Stimulated activated CD8-positive, alpha-beta memory T cell treated with anti-CD3 and anti-CD28 coated beads, Interleukin-7, amount 100 ng/mL, for 48 hours (primary cell): ENCODE measurements around the gene HCRTR1.

Experiments
- DNase-seq, 2 donors: peaks; one replicate each; pipeline ENCODE4 v3.0.0-alpha.2; 2020; ENCODE audit warnings: low read depth in 1 of 2; ENCODE audit errors: extremely low read depth in 1 of 2

HCRTR1 gene

GRCh38 chr1:31596737-31597097, 20.8 kb upstream of the HCRTR1 start:
- DNase-seq: no peak

GRCh38 chr1:31598980-31599379, 18.5 kb upstream of the HCRTR1 start:
- no peak for DNase-seq

- DNase-seq: no peak
These were observed 16.8 kb upstream of the HCRTR1 start for GRCh38 chr1:31600641-31601040.

- DNase-seq: no peak
These were observed 15.4 kb upstream of the HCRTR1 start for GRCh38 chr1:31602081-31602480.

- DNase-seq: peak; percentile 10 to 63
These were observed 11.5 kb upstream of the HCRTR1 start for GRCh38 chr1:31605908-31606427.

GRCh38 chr1:31607360-31607759, 10.1 kb upstream of the HCRTR1 start:
- no peak for DNase-seq

GRCh38 chr1:31609514-31610118, 7.9 kb upstream of the HCRTR1 start:
- DNase-seq: no peak

GRCh38 chr1:31614414-31615005, 3.0 kb upstream of the HCRTR1 start:
- no peak for DNase-seq

GRCh38 chr1:31615414-31615813, 2.1 kb upstream of the HCRTR1 start:
- no peak for DNase-seq

GRCh38 chr1:31615939-31616338, 1.6 kb upstream of the HCRTR1 start:
- no peak for DNase-seq

- DNase-seq: peak in 1 of 2 donors; percentile 20
These were observed 642 bp downstream of the HCRTR1 start for GRCh38 chr1:31617916-31618746.

GRCh38 chr1:31618916-31619846, 1.7 kb downstream of the HCRTR1 start:
- no peak for DNase-seq

GRCh38 chr1:31620631-31621497, 3.4 kb downstream of the HCRTR1 start:
- DNase-seq: no peak

- no peak for DNase-seq
These were observed 4.0 kb downstream of the HCRTR1 start for GRCh38 chr1:31621498-31621820.

- no peak for DNase-seq
These were observed 4.6 kb downstream of the HCRTR1 start for GRCh38 chr1:31621847-31622730.

GRCh38 chr1:31623365-31623764, 5.9 kb downstream of the HCRTR1 start:
- DNase-seq: no peak

GRCh38 chr1:31624309-31624708, 6.8 kb downstream of the HCRTR1 start:
- no peak for DNase-seq

- no peak for DNase-seq
These were observed 7.4 kb downstream of the HCRTR1 start for GRCh38 chr1:31624731-31625514.
